ENCODE results near the gene ECI1.

DNA sequence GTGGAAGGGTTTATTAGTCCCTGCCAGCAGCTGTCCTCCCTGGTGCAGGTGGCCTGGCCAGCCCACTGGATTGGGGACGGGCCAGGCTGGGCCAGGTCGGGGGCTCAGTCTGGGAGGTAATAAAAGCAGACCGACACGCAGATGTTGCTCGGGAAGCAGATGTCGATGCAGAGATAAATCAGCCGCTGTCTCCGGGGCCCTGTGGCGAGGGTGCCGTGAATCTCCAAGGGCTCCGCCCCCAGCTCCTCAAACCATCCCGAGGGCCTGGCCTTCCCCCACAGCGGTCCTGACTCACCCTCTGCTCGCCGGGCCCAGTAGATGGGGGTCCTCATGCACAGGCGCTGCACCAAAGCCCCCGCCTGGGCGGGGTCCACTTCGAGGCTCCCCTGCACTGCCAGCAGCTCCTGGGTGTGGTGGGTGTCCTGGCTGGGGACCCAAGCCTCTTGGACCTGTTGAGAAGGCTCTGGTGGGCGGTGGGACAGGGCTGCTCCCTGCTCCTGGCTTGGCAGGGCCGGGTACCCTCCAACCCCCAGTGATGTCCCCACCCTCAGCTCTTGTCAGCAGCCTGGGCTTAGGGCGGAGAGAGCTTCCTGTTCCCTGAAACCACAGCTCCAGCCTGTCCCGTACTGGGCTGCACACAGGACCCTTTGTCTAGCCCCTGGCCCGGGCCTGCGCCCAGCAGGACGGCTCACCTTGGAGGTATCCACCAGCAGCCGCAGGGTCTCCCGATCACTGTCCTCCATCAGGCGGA is 42.0 kb downstream of the ECI1 start:
- TF ChIP-seq, protein P1, sequence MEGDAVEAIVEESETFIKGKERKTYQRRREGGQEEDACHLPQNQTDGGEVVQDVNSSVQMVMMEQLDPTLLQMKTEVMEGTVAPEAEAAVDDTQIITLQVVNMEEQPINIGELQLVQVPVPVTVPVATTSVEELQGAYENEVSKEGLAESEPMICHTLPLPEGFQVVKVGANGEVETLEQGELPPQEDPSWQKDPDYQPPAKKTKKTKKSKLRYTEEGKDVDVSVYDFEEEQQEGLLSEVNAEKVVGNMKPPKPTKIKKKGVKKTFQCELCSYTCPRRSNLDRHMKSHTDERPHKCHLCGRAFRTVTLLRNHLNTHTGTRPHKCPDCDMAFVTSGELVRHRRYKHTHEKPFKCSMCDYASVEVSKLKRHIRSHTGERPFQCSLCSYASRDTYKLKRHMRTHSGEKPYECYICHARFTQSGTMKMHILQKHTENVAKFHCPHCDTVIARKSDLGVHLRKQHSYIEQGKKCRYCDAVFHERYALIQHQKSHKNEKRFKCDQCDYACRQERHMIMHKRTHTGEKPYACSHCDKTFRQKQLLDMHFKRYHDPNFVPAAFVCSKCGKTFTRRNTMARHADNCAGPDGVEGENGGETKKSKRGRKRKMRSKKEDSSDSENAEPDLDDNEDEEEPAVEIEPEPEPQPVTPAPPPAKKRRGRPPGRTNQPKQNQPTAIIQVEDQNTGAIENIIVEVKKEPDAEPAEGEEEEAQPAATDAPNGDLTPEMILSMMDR (conservative IDR thresholded peaks at IDR 0.05; ENCODE audit: low read depth, low read length): no peak
- TF ChIP-seq MAFK (IDR thresholded peaks at IDR 0.05; ENCODE audit: low read depth, low read length) (no peak), FOS (IDR thresholded peaks at IDR 0.05; ENCODE audit: low read depth, low read length) (no peak), BHLHE40 (IDR thresholded peaks at IDR 0.05; ENCODE audit: low read depth, low read length) (no peak), RFX5 (IDR thresholded peaks at IDR 0.05; ENCODE audit: low read depth, low read length) (no peak), POLR2A (IDR thresholded peaks at IDR 0.05; ENCODE audit: low read depth, low read length) (no peak), MXI1 (IDR thresholded peaks at IDR 0.05; ENCODE audit: borderline replicate concordance, low read depth, low read length) (no peak), RCOR1 (IDR thresholded peaks at IDR 0.05; ENCODE audit: insufficient replicate concordance, low read length) (no peak), SMC3 (IDR thresholded peaks at IDR 0.05; ENCODE audit: low read depth, low read length) (no peak)
- TF ChIP-seq, protein P2, sequence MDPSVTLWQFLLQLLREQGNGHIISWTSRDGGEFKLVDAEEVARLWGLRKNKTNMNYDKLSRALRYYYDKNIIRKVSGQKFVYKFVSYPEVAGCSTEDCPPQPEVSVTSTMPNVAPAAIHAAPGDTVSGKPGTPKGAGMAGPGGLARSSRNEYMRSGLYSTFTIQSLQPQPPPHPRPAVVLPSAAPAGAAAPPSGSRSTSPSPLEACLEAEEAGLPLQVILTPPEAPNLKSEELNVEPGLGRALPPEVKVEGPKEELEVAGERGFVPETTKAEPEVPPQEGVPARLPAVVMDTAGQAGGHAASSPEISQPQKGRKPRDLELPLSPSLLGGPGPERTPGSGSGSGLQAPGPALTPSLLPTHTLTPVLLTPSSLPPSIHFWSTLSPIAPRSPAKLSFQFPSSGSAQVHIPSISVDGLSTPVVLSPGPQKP (IDR thresholded peaks at IDR 0.05; ENCODE audit: borderline replicate concordance, low read depth, low read length): no peak

Data from IMR-90 (cell line).